Astrocyte (in vitro differentiated cells and primary cell): ENCODE measurements around the gene SGCA. TPM values are rescaled to one million over a fixed set of nuclear protein-coding genes. Genes with fewer than 3 reads are reported as not detected.
A peak's percentile ranks its signal among the peaks of the same experiment; 100 is the strongest.

ENCODE experiments used
- DNase-seq: peaks from one replicate; pipeline ENCODE4 v3.0.0-alpha.2; 2010; ENCODE audit warnings: low read depth
- FAIRE-seq: peaks from 2 replicates; lab custom pipeline; 2011; peaks lifted over from hg19 to GRCh38; lab: Jason Lieb, UNC
- H2AFZ ChIP-seq: 2 replicates; pipeline ENCODE4 v1.6.0; 2012; ENCODE audit warnings: low read depth, low read length, inconsistent platforms
- H3K27ac ChIP-seq: 2 replicates; pipeline ENCODE4 v1.5.1; 2011; ENCODE audit warnings: low read depth, low read length, inconsistent platforms
- H3K27me3 ChIP-seq: 2 replicates; pipeline ENCODE4 v1.6.0; 2011; ENCODE audit warnings: low read length, inconsistent platforms; ENCODE audit not compliant: insufficient read depth
- H3K36me3 ChIP-seq: 2 replicates; pipeline ENCODE4 v1.5.1; 2011; ENCODE audit warnings: low read length, inconsistent platforms; ENCODE audit not compliant: insufficient read depth
- H3K4me1 ChIP-seq: 2 replicates; pipeline ENCODE4 v1.5.1; 2011; ENCODE audit warnings: low read length, inconsistent platforms; ENCODE audit not compliant: insufficient read depth
- H3K4me2 ChIP-seq: 2 replicates; pipeline ENCODE4 v1.6.0; 2012; ENCODE audit warnings: low read length, inconsistent platforms
- H3K4me3 ChIP-seq: 2 replicates; pipeline ENCODE4 v1.5.1; 2011; ENCODE audit warnings: low read depth, mild to moderate bottlenecking, low read length, inconsistent platforms; ENCODE audit not compliant: insufficient read depth
- H3K79me2 ChIP-seq: 2 replicates; pipeline ENCODE4 v1.6.0; 2012; ENCODE audit warnings: mild to moderate bottlenecking, low read length, inconsistent platforms; ENCODE audit not compliant: insufficient read depth
- H3K9ac ChIP-seq: 2 replicates; pipeline ENCODE4 v1.6.0; 2012; ENCODE audit warnings: mild to moderate bottlenecking, low read length, inconsistent platforms
- H3K9me3 ChIP-seq: 2 replicates; pipeline ENCODE4 v1.5.1; 2012; ENCODE audit warnings: low read depth, mild to moderate bottlenecking, low read length, inconsistent platforms; ENCODE audit not compliant: insufficient read depth
- H4K20me1 ChIP-seq: 2 replicates; pipeline ENCODE4 v1.6.0; 2012; ENCODE audit warnings: low read length, inconsistent platforms; ENCODE audit not compliant: insufficient read depth
- H3K27ac Mint-ChIP-seq: one replicate; pipeline ENCODE4 v1.8.0; 2021; ENCODE audit warnings: mild to moderate bottlenecking, mixed read lengths; ENCODE audit not compliant: unreplicated experiment
- H3K27me3 Mint-ChIP-seq: one replicate; pipeline ENCODE4 v1.8.0; 2021; ENCODE audit warnings: low read depth, mixed read lengths; ENCODE audit not compliant: unreplicated experiment
- H3K36me3 Mint-ChIP-seq: one replicate; pipeline ENCODE4 v1.8.0; 2021; ENCODE audit warnings: low read depth, mixed read lengths; ENCODE audit not compliant: unreplicated experiment
- H3K4me1 Mint-ChIP-seq: one replicate; pipeline ENCODE4 v1.8.0; 2021; ENCODE audit warnings: low read depth, mixed read lengths; ENCODE audit not compliant: unreplicated experiment
- H3K4me3 Mint-ChIP-seq: one replicate; pipeline ENCODE4 v1.8.0; 2021; ENCODE audit warnings: mild to moderate bottlenecking, moderate library complexity, mixed read lengths; ENCODE audit not compliant: unreplicated experiment
- H3K9me3 Mint-ChIP-seq: one replicate; pipeline ENCODE4 v1.8.0; 2021; ENCODE audit warnings: mild to moderate bottlenecking, mixed read lengths; ENCODE audit not compliant: unreplicated experiment
- CTCF ChIP-seq: IDR thresholded peaks from 2 replicates; pipeline ENCODE4 v1.5.1; 2011; ENCODE audit warnings: low read depth, mild to moderate bottlenecking, inconsistent platforms, low read length, moderate library complexity; ENCODE audit not compliant: insufficient read depth
- EZH2 ChIP-seq: IDR thresholded peaks from 2 replicates; pipeline ENCODE4 v1.6.1; 2012; ENCODE audit warnings: mild to moderate bottlenecking, low read length, inconsistent platforms; ENCODE audit not compliant: insufficient read depth
- total RNA-seq: library from RNA; stranded (reverse); gene quantifications from 2 replicates; pipeline ENCODE4 v1.2.1, GENCODE V29; 2021

Gene SGCA
- total RNA-seq, 1 donor from 2014 or later = 0.32 TPM

GRCh38 chr17:50127697-50128361 lies 38.0 kb upstream of the SGCA start:
- Histone ChIP-seq H2AFZ (no peak overlapping the region), H3K27me3 (no peaks in the 10 kb centered on the region), H3K4me2 (peak overlapping the region; percentile 95), H3K79me2 (peaks cover 5% of the 10 kb centered on the region), H3K27ac (no peak overlapping the region), H3K4me3 (no peak overlapping the region), H4K20me1 (peaks cover 13% of the 10 kb centered on the region), H3K4me1 (peaks cover 17% of the 10 kb centered on the region), H3K9me3 (no peaks in the 10 kb centered on the region), H3K9ac (no peak overlapping the region), H3K36me3 (no peaks in the 10 kb centered on the region)
- DNase-seq (peak; percentile 45), FAIRE-seq (no peak)
- peak overlapping the region; percentile 57 for H3K4me3 Mint-ChIP-seq
- H3K4me1 Mint-ChIP-seq = peaks cover 18% of the 10 kb centered on the region
- TF ChIP-seq CTCF = no peak
- no peak for TF ChIP-seq EZH2
- H3K27ac Mint-ChIP-seq = no peak overlapping the region
- no peaks in the 10 kb centered on the region for H3K9me3 Mint-ChIP-seq
- peaks cover 7% of the 10 kb centered on the region for H3K27me3 Mint-ChIP-seq
- H3K36me3 Mint-ChIP-seq = no peaks in the 10 kb centered on the region

GRCh38 chr17:50128441-50129352 lies 37.1 kb upstream of the SGCA start:
- Histone ChIP-seq H3K27ac (peak overlapping the region; percentile 12), H3K4me1 (peaks cover 23% of the 10 kb centered on the region), H3K79me2 (peaks cover 5% of the 10 kb centered on the region), H3K4me2 (peak overlapping the region; percentile 95), H3K9ac (peak overlapping the region; percentile 79), H3K36me3 (no peaks in the 10 kb centered on the region), H2AFZ (peak overlapping the region; percentile 62), H4K20me1 (peaks cover 20% of the 10 kb centered on the region), H3K9me3 (no peaks in the 10 kb centered on the region), H3K4me3 (peak overlapping the region; percentile 68), H3K27me3 (no peaks in the 10 kb centered on the region)
- DNase-seq (no peak), FAIRE-seq (no peak)
- Mint-ChIP-seq H3K36me3 (no peaks in the 10 kb centered on the region), H3K9me3 (no peaks in the 10 kb centered on the region), H3K27ac (peak overlapping the region; percentile 90), H3K4me3 (peak overlapping the region; percentile 93), H3K27me3 (peaks cover 4% of the 10 kb centered on the region), H3K4me1 (peaks cover 21% of the 10 kb centered on the region)
- no peak for TF ChIP-seq CTCF
- TF ChIP-seq EZH2 = no peak
